Stimulated activated naive CD8-positive, alpha-beta T cell treated with anti-CD3 and anti-CD28 coated beads, Interleukin-15, Interleukin-2, amounts not matched to agents 100 U/mL and 50 U/mL, for 24 hours (primary cell): ENCODE measurements around the gene PSMB2.
"Not testable (repeated sequence)": the region's sequence is repeated elsewhere in the genome, so short reads cannot be mapped to it uniquely, and the experiment has no call there.

ENCODE experiments used
- ATAC-seq: fragments of 150-1000 bp; cut with Tn5 transposase; one replicate; pipeline ENCODE4 v1.10.0; 2021
- DNase-seq: peaks from one replicate; pipeline ENCODE4 v3.0.0; 2021

The PSMB2 gene

GRCh38 chr1:35592991-35593769 lies 48.1 kb downstream of the PSMB2 start:
- peak; percentile 45 for ATAC-seq
- DNase-seq, result no peak

DNA sequence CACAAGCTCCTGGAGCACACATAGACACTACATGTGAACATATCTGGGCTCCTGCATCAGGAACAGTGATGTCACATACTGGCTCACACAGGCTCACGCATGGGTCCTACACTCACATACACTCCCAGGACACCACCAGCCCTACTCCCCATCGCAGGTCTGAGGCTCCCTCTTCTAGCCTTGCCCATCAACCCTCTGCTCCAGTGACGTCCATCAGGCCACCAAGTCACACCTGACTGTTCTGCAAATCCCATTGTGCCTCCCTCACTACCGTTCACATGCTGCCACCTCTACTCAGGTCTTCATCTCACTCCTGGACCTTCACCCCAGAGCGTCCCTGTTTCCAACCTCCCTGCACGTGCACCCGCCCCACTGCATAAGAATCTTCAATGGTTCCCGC lies 50.1 kb downstream of the PSMB2 start:
- ATAC-seq, result no peak
- no peak for DNase-seq

DNA sequence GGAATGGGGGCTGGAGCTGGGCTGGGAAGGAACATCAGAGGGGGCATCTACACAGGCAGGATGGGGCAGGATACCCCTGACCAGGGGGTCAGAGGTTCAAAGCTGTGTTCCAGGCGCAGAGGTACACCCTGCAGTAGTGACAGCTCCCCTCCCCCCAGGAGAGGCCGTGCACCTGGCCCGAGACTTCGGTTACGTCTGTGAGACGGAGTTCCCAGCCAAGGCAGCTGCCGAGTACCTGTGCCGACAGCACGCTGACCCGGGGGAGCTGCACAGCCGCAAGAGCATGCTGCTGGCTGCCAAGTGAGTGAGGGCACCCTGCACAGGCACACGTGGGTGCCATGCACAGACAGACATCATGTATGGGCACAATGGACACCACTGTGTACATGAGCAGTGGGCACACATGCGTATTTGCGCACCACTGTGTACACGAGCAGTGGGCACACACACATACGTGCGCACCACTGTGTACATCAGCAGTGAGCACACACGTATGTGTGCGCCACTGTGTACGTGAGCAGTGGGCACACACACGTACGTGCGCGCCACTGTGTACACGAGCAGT lies 50.8 kb downstream of the PSMB2 start:
- ATAC-seq (no peak), DNase-seq (no peak)

DNA sequence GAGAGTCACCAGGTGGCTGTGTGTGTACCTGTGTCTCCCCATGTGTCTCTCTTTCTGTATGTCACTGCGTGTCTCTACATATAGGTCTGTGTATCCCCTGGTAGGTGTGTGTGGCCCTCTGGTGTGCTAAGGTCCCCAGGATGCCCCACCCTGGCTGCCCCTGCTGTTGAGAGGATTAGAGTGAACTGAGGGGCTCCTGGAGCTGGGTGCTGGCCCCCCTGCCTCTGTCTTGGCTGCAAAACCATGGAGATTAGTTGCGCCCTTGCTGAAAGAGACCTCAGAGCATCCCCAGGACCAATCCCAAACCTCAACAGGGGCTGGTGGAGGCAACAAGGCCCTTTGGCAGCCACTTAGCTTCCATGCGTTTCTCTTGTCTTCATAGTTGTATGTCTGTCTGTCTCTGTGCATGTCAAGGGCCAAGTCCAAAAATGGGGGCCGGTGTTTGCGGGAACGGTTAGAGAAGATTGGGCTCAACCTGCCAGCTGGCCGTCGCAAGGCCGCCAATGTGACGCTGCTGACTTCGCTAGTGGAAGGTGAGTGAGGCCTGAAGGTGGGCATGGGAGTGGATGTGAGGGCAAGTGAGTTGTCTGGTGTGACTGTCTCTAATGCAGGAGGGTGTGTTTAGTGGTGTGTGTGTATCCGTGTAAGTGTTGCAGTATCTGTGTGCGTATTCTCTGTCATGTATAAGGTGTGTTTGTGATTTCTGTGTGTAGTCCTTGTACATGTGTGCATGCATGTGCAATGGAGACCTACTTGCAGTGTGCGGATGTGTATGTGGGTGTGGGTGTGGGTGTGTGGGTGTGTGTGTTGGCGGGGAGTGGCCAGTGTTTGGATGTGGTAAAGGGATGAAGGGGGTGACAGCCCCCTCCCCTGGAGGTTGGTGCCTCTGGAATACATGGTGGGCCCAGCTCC lies 51.6 kb downstream of the PSMB2 start:
- DNase-seq (no peak), ATAC-seq (no peak)

DNA sequence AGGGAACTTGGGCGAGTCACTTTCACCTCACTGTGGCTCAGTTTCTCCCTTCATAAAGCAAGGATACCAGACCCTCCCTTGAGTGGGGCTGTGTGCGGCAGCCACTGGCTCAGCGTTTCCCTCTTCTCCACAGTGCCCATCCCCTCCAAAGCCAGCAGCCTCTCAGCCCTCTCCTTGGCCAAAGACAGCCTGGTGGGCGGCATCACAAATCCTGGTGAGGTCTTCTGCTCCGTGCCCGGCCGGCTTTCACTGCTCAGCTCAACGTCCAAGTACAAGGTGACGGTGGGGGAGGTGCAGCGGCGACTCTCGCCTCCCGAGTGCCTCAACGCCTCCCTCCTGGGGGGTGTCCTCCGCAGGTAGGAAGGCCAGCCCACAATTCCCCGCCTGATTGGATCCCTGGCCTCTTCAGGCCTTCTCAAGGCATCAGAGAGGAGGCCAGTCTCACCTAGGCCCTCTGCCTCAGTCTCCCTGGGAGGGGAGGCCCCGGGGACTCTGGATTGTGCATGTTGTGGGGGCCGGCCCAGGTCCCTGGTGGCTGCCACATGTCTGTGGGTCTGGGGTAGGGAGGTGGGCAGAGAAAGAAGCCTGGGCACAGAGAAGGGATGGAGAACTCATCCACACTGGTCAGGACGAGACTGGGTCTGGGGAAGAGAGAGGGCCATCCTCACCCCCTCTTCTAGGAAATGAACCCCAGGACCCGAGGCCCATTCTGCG lies 53.0 kb downstream of the PSMB2 start:
- DNase-seq (no peak), ATAC-seq (no peak)

GRCh38 chr1:35587736-35588135 lies 53.6 kb downstream of the PSMB2 start:
- ATAC-seq (no peak), DNase-seq (no peak)

DNA sequence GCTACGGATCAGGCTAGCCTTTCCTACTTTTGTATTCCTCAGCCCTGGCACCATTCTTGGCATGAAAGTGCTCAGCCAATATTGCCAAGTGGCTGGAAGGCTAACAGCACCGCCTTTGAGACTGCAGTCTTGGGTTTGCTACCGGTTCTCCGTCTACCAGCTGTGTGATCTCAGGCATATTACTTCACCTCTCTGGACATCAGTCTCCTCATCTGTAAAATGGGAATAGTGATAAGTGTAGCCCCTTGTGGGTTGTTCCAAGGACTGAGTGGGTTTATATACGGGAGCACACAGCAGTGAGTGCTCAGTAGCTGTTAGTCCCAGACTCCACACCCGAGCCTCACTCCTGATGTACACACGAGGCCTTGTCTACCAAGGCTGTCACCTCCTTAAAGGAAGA lies 54.5 kb downstream of the PSMB2 start:
- ATAC-seq, result no peak
- no peak for DNase-seq

GRCh38 chr1:35585805-35586204 lies 55.5 kb downstream of the PSMB2 start:
- DNase-seq, ATAC-seq: not testable (repeated sequence)

DNA sequence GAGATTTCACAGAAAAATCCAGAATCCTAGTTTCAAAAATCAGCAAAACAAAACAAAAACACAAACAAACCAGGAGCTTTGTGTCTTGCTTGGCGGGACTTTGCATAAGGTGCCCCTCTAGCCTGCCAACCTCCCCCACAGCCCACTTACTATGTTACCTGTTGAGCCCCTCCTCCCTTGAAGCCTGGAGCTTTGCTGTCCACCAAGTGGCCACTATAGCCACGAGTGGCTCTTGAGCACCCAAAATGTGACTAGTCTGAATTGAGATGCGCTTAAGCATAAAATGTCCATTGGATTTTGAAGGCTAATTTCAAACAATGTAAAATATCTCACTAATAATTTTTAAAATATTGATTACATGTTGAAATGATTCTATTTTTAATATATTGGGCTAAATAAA lies 56.0 kb downstream of the PSMB2 start:
- ATAC-seq (no peak), DNase-seq (no peak)

DNA sequence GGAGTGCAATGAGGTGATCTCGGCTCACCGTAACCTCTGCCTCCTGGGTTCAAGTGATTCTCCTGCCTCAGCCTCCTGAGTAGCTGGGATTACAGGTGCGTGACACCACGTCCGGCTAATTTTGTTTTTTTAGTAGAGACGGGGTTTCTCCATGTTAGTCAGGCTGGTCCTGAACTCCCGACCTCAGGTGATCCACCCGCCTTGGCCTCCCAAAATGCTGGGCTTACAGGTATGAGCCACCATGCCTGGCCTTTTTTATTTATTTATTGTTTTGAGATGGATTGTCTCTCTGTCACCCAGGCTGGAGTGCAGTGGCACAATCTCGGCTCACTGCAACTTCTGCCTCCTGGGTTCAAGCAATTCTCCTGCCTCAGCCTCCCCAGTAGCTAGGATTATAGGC lies 59.7 kb downstream of the PSMB2 start:
- not testable (repeated sequence) for DNase-seq, ATAC-seq

GRCh38 chr1:35580949-35581388 lies 60.4 kb downstream of the PSMB2 start:
- DNase-seq (no peak), ATAC-seq (no peak)

DNA sequence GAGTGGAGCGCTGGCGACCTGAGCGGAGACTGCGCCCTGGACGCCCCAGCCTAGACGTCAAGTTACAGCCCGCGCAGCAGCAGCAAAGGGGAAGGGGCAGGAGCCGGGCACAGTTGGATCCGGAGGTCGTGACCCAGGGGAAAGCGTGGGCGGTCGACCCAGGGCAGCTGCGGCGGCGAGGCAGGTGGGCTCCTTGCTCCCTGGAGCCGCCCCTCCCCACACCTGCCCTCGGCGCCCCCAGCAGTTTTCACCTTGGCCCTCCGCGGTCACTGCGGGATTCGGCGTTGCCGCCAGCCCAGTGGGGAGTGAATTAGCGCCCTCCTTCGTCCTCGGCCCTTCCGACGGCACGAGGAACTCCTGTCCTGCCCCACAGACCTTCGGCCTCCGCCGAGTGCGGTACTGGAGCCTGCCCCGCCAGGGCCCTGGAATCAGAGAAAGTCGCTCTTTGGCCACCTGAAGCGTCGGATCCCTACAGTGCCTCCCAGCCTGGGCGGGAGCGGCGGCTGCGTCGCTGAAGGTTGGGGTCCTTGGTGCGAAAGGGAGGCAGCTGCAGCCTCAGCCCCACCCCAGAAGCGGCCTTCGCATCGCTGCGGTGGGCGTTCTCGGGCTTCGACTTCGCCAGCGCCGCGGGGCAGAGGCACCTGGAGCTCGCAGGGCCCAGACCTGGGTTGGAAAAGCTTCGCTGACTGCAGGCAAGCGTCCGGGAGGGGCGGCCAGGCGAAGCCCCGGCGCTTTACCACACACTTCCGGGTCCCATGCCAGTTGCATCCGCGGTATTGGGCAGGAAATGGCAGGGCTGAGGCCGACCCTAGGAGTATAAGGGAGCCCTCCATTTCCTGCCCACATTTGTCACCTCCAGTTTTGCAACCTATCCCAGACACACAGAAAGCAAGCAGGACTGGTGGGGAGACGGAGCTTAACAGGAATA lies 64.0 kb downstream of the PSMB2 start:
- ATAC-seq (peak; percentile 81), DNase-seq (peak; percentile 69)

DNA sequence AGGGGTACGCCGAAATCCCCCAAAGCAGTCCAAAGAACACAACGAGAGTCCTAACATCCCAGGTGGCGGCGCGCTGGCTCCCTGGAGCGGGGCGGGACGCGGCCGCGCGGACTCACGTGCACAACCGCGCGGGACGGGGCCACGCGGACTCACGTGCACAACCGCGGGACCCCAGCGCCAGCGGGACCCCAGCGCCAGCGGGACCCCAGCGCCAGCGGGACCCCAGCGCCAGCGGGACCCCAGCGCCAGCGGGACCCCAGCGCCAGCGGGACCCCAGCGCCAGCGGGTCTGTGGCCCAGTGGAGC lies 64.6 kb downstream of the PSMB2 start:
- not testable (repeated sequence) for ATAC-seq, DNase-seq

- DNase-seq (no peak), ATAC-seq (no peak)
Measured at GRCh38 chr1:35576061-35576765, 65.1 kb downstream of the PSMB2 start.

DNA sequence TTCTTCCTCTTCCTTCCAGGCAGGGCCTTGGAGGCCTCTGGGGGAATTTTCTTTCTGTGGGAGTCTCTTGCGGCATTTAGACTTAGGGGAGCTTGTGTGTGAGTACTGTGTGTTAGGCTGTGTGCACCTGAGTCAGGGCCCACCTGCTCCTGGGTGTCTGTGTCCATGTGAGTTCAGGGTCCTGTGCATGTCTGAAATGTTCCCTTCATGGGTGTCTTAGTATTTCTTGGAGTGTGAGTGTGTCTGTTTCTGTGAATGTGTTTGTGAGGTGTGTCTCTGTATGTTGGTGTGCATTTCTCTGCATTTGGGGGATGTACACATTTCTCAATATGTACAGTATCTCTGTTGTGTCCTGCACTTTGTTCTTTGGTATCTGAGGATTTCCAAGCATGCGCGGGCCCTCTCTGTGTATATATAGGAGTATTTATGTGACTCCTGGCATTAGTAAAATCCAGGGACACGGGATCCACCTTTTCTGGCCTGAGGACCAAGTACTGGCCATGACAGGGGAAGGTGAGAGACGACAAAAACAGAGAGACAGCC lies 65.8 kb downstream of the PSMB2 start:
- ATAC-seq (no peak), DNase-seq (no peak)

DNA sequence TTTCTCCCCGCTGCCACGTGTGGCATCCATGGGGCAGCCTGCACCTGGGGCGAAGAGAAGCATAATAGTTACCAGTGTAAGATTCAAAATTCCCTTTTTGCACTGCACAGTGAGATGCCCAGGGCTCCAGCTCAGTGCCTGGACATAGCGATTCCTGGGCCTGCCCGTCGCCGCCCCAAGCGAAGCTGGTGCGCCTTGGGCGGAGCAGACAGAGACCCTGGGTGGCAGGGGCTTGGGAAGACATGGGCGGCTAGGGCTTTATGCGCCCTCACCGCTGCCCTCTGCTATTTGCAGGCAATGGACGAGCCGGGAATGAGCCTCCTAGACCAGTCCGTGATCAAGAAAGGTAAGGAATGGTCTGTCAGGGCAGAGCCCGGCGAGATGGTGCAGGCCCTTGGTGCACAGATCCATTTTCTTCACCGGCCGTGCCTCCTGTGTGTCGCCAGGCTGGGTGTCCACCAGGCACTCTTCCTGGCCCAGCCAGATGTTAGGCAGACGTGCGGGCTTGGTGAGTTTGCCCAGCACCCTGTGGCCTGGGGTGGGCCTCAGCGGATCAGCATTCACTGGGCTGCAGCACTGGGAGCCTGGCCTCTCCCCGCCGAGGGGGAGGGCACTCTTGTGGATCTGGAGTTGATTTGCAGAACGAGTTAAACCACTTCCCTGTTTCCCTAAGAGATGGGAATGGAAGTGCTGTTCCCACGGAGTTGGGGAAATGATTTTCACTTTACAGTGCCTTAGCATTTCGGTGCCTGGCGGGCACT lies 66.5 kb downstream of the PSMB2 start:
- DNase-seq (no peak), ATAC-seq (no peak)

GRCh38 chr1:35574125-35574654 lies 67.1 kb downstream of the PSMB2 start:
- ATAC-seq, result no peak

GRCh38 chr1:35573198-35574124 lies 67.9 kb downstream of the PSMB2 start, which contains the start of gene TFAP2E:
TFAP2E (plus strand) TSS chr1:35573314; CDS start chr1:35573578, 264 bp downstream.
- no peak for ATAC-seq
- no peak for DNase-seq

More at GRCh38 chr1:35574125-35574654, 67.1 kb downstream of the PSMB2 start:
- DNase-seq, result no peak
